Small intestine (tissue), 7 donors: Measurements from ENCODE around the gene LRP1-AS. TPM values are rescaled to one million over a fixed set of nuclear protein-coding genes. Genes with fewer than 3 reads are reported as not detected.

ENCODE experiments used
- DNase-seq, 2 donors: peaks; one replicate each; pipeline versions ENCODE4 v3.0.0 to v3.0.0-alpha.2; 2013
- FAIRE-seq: peaks from 2 replicates; lab custom pipeline; 2012; peaks lifted over from hg19 to GRCh38; lab: Jason Lieb, UNC
- H3K27ac ChIP-seq, 3 donors: one replicate each; pipeline ENCODE4 v1.5.1; 2013; ENCODE audit warnings: low read length in 2 of 3, mild to moderate bottlenecking in 2 of 3, control low read depth in 1 of 3, inconsistent platforms in 1 of 3, low read depth in 1 of 3, moderate library complexity in 1 of 3
- H3K27me3 ChIP-seq, 3 donors: one replicate each; pipeline ENCODE4 v1.6.1; 2013; ENCODE audit warnings: low read length in 3 of 3, inconsistent platforms in 1 of 3; ENCODE audit not compliant: control insufficient read depth in 3 of 3, insufficient read depth in 3 of 3
- H3K36me3 ChIP-seq, 3 donors: one replicate each; pipeline ENCODE4 v1.6.1; 2013; ENCODE audit warnings: low read length in 3 of 3, inconsistent platforms in 1 of 3, low read depth in 1 of 3, mild to moderate bottlenecking in 1 of 3, moderate library complexity in 1 of 3; ENCODE audit not compliant: control insufficient read depth in 3 of 3, insufficient read depth in 2 of 3
- H3K4me1 ChIP-seq, 3 donors: one replicate each; pipeline ENCODE4 v1.6.1; 2013; ENCODE audit warnings: low read length in 2 of 3, inconsistent platforms in 1 of 3, low read depth in 1 of 3, mild to moderate bottlenecking in 1 of 3, moderate library complexity in 1 of 3; ENCODE audit not compliant: control insufficient read depth in 3 of 3, insufficient read depth in 2 of 3
- H3K4me3 ChIP-seq, 3 donors: one replicate each; pipeline ENCODE4 v1.5.1; 2013; ENCODE audit warnings: low read length in 3 of 3, control low read depth in 1 of 3, inconsistent platforms in 1 of 3, low read depth in 1 of 3, mild to moderate bottlenecking in 1 of 3, moderate library complexity in 1 of 3
- H3K9me3 ChIP-seq, 2 donors: one replicate each; pipeline ENCODE4 v1.6.1; 2013; ENCODE audit warnings: low read depth in 1 of 2, low read length in 1 of 2; ENCODE audit not compliant: control insufficient read depth in 2 of 2, insufficient read depth in 1 of 2
- whole genome bisulfite sequencing, 3 donors: extraction: QIAGEN DNeasy Blood & Tissue Kit; methylation state at CpG; one replicate each; pipeline ENCODE4 v1.1.7; 2013; 5-methylcytosine and 5-hydroxymethylcytosine counted together
- polyA plus RNA-seq, 4 donors: library from polyadenylated mRNA; stranded (reverse) in 3 of 4; unstranded in 1 of 4; fragments of 200-250 nt in 3 of 4; fragments of 120-200 nt in 1 of 4; gene quantifications; one replicate each; pipeline versions ENCODE4 v1.2.1 to v1.2.3, GENCODE V29; 2013
- donor health status: healthy with polysubstance abuse.
- donor health status: control.
- donor health status: control.
- donor health status: Bipolar disorder and iron deficiency.
- donor health status: healthy.

LRP1-AS gene
- polyA plus RNA-seq, 4 donors = 0.15 to 1.1 TPM; not detected in 2

DNA sequence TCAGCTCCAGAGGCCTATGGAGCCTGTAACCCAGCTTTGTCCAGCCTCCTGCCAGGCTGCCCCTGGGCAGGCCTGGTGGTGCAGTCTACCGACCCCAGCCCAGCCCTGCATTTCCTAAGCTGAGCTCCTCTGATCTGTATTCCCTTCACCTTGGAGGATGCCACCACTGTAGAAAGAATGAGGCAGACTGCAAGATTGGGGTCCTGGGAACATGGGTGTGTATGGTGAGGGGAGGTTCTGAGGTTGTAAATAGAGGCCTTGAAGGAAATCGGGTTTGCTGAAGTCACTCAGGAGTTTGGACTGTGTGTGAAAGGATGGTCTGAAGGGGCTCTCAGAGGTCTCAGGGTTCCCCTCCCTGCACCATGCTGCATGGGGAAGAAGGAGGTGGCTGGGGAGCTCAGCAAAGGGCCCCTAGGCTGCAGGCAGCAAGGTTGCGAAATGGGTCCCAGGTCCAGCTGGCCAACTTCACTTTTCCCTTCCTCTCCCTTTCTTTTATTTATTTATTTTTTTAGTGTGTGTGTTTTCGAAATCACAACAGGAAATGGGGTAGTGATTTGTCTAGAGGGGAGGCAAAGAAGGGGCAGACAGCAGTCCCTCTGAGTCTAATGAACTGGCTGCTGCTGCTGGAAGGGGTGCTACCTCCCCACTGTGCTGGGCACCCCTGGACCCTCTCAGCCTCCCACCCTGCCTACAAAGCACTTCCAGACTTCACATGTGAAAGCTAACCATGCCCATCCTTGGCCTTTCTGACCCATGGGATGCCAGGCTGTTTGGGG is 1.2 kb upstream of the LRP1-AS start:
- FAIRE-seq (no peak), DNase-seq (peak; percentile 75 to 87)
- Histone ChIP-seq H3K27ac (peak overlapping the region; percentile 43 to 98 (median 87)), H3K9me3 (no peaks in the 10 kb centered on the region), H3K4me3 (no peak overlapping the region), H3K36me3 (peaks cover 0 to 89% (median 3%) of the 10 kb centered on the region in 3 donors), H3K4me1 (peaks cover 8 to 62% (median 18%) of the 10 kb centered on the region in 3 donors), H3K27me3 (no peaks in the 10 kb centered on the region)
- 23 to 38% (median 31%) methylated on average over 4 of the region's 4 CpGs for WGBS, 3 donors

GRCh38 chr12:57146092-57146491 is 1.3 kb downstream of the LRP1-AS start:
- WGBS, 3 donors = 62 to 70% (median 66%) methylated on average over 2 of the region's 2 CpGs

DNA sequence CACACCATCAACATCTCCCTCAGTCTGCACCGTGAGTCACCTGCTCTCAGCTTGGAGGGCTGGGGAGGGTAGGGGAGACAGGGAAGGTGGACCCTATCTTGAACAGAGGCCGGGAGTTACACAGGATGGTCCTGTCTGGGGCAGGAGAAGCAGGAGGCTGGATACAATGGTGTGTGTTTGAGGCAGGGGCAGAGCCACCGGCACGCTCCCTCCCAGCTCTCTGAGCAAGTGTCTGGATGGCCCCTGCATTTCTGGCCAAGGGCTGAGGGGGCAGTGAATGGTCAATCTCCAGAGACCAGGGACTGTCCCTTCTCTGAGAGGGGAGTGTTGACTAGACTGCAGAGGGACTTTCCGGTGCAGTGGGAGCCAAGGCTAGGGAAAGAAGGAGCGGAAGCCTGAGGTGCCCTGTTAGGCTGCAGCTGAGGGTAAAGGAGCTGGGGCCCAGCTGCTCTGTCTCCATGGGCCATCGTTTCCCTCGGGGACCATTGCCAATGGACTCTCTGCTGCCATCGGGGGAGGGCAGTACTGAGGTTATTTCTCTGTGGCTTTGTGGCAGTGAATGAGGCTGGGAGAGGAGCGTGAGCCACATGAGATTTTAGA is 1.9 kb downstream of the LRP1-AS start:
- no peak overlapping the region for H3K4me3 ChIP-seq
- H3K9me3 ChIP-seq = no peaks in the 10 kb centered on the region
- no peak for FAIRE-seq
- H3K4me1 ChIP-seq = peaks cover 8 to 57% (median 18%) of the 10 kb centered on the region in 3 donors
- peak overlapping the region in 2 of 3 donors; percentile 34 to 87 for H3K27ac ChIP-seq
- no peak for DNase-seq
- 62 to 73% (median 65%) methylated on average over 10 of the region's 10 CpGs for WGBS, 3 donors
- H3K27me3 ChIP-seq = no peaks in the 10 kb centered on the region
- H3K36me3 ChIP-seq = peaks cover 2 to 89% (median 3%) of the 10 kb centered on the region in 3 donors

More at GRCh38 chr12:57146092-57146491, 1.3 kb downstream of the LRP1-AS start:
- H3K27ac ChIP-seq = peak overlapping the region in 2 of 3 donors; percentile 75 to 87
- H3K27me3 ChIP-seq = no peaks in the 10 kb centered on the region
- FAIRE-seq = no peak
- H3K36me3 ChIP-seq = peaks cover under 1 to 90% (median 3%) of the 10 kb centered on the region in 3 donors
- no peaks in the 10 kb centered on the region for H3K9me3 ChIP-seq
- H3K4me1 ChIP-seq = peaks cover 8 to 62% (median 18%) of the 10 kb centered on the region in 3 donors
- no peak for DNase-seq
- no peak overlapping the region for H3K4me3 ChIP-seq

- H3K4me1 ChIP-seq = peaks cover 11 to 46% (median 21%) of the 10 kb centered on the region in 3 donors
- no peak overlapping the region for H3K4me3 ChIP-seq
- H3K27me3 ChIP-seq = no peaks in the 10 kb centered on the region
- FAIRE-seq = no peak
- WGBS, 3 donors = 78 to 84% (median 82%) methylated on average over 4 of the region's 4 CpGs
- H3K9me3 ChIP-seq = no peaks in the 10 kb centered on the region
- no peak overlapping the region for H3K27ac ChIP-seq
- peaks cover 2 to 88% (median 3%) of the 10 kb centered on the region in 3 donors for H3K36me3 ChIP-seq
- DNase-seq = no peak
Measured at GRCh38 chr12:57143454-57143853, 4.0 kb downstream of the LRP1-AS start.

GRCh38 chr12:57142727-57143126 is 4.7 kb downstream of the LRP1-AS start:
- no peak for DNase-seq
- Histone ChIP-seq H3K4me1 (peaks cover 12 to 46% (median 24%) of the 10 kb centered on the region in 3 donors), H3K4me3 (no peak overlapping the region), H3K27me3 (no peaks in the 10 kb centered on the region), H3K27ac (no peak overlapping the region), H3K9me3 (no peaks in the 10 kb centered on the region), H3K36me3 (peaks cover 2 to 91% (median 3%) of the 10 kb centered on the region in 3 donors)
- no peak for FAIRE-seq
- WGBS, 3 donors = 73 to 83% (median 77%) methylated on average over 5 to 7 of the region's 7 CpGs

DNA sequence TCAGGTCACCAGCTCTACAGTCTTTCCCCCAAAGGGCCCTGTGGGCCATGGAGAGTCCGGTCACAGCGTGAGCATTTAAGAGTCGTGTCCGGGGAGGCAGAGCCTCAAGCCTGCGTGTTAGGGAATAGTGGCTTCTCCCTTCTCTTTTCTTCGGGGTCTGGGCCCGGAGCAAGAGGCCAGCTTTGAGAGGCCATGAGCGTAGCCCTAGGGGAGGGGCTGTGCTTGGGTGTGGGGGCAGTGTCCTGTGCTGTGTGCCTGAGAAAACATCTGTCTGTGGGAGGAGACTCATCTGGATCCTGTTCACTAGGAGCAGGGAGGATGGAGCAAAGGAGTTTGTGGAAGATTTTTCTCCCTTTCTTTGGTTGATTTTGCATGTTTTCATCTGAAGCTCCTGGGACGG is 5.3 kb downstream of the LRP1-AS start:
- FAIRE-seq (no peak), DNase-seq (no peak)
- Histone ChIP-seq H3K4me1 (peaks cover 11 to 45% (median 22%) of the 10 kb centered on the region in 3 donors), H3K36me3 (peaks cover 2 to 89% (median 3%) of the 10 kb centered on the region in 3 donors), H3K9me3 (no peaks in the 10 kb centered on the region), H3K27me3 (no peaks in the 10 kb centered on the region), H3K4me3 (no peak overlapping the region), H3K27ac (no peak overlapping the region)
- WGBS, 3 donors = 78 to 96% (median 88%) methylated on average over 9 of the region's 9 CpGs

GRCh38 chr12:57141249-57141648 is 6.2 kb downstream of the LRP1-AS start:
- DNase-seq = no peak
- no peaks in the 10 kb centered on the region for H3K9me3 ChIP-seq
- WGBS, 3 donors = 85 to 88% (median 86%) methylated on average over 8 of the region's 8 CpGs
- H3K27me3 ChIP-seq = no peaks in the 10 kb centered on the region
- no peak overlapping the region for H3K27ac ChIP-seq
- peaks cover 2 to 85% (median 3%) of the 10 kb centered on the region in 3 donors for H3K36me3 ChIP-seq
- H3K4me1 ChIP-seq = peaks cover 9 to 42% (median 16%) of the 10 kb centered on the region in 3 donors
- H3K4me3 ChIP-seq = no peak overlapping the region
- no peak for FAIRE-seq

GRCh38 chr12:57139796-57140649 is 7.4 kb downstream of the LRP1-AS start:
- peaks cover 2 to 86% (median 6%) of the 10 kb centered on the region in 3 donors for H3K36me3 ChIP-seq
- H3K4me1 ChIP-seq = peaks cover 9 to 39% (median 11%) of the 10 kb centered on the region in 3 donors
- no peak overlapping the region for H3K4me3 ChIP-seq
- DNase-seq = no peak
- H3K27me3 ChIP-seq = no peaks in the 10 kb centered on the region
- FAIRE-seq = no peak
- no peak overlapping the region for H3K27ac ChIP-seq
- WGBS, 3 donors = 75 to 88% (median 83%) methylated on average over 6 of the region's 6 CpGs
- H3K9me3 ChIP-seq = no peaks in the 10 kb centered on the region
